Measurements from ENCODE around the gene NEK6.

The NEK6 gene

GRCh38 chr9:124257844-124258606, at the start of gene NEK6:
NEK6 (plus strand) TSS chr9:124257949; CDS start chr9:124301965, 44,016 bp downstream.
- no peak for DNase-seq

- no peak for DNase-seq
These were observed 49.2 kb upstream of the NEK6 start for GRCh38 chr9:124208571-124208970.

GRCh38 chr9:124209279-124209678, 48.5 kb upstream of the NEK6 start:
- no peak for DNase-seq

- no peak for DNase-seq
These were observed 48.0 kb upstream of the NEK6 start for GRCh38 chr9:124209774-124210173.

- DNase-seq = no peak
These were observed 47.1 kb upstream of the NEK6 start for GRCh38 chr9:124210697-124211096.

- no peak for DNase-seq
These were observed 45.2 kb upstream of the NEK6 start for GRCh38 chr9:124212381-124213050.

- no peak for DNase-seq
These were observed 44.4 kb upstream of the NEK6 start for GRCh38 chr9:124213396-124213795.

- no peak for DNase-seq
These were observed 43.6 kb upstream of the NEK6 start for GRCh38 chr9:124214116-124214515.

GRCh38 chr9:124214596-124215367, 43.0 kb upstream of the NEK6 start:
- DNase-seq = no peak

- no peak for DNase-seq
These were observed 42.3 kb upstream of the NEK6 start for GRCh38 chr9:124215368-124215910.

GRCh38 chr9:124215956-124216355, 41.8 kb upstream of the NEK6 start:
- no peak for DNase-seq

GRCh38 chr9:124216474-124217176, 41.1 kb upstream of the NEK6 start:
- DNase-seq = no peak

- DNase-seq = no peak
These were observed 39.8 kb upstream of the NEK6 start for GRCh38 chr9:124217836-124218437.

GRCh38 chr9:124218438-124218982, 39.2 kb upstream of the NEK6 start:
- DNase-seq = no peak

- DNase-seq = no peak
These were observed 38.7 kb upstream of the NEK6 start for GRCh38 chr9:124218987-124219461.

GRCh38 chr9:124220946-124221451, 36.8 kb upstream of the NEK6 start:
- DNase-seq = peak; percentile 86

- no peak for DNase-seq
These were observed 36.1 kb upstream of the NEK6 start for GRCh38 chr9:124221676-124222075.

GRCh38 chr9:124222109-124222508, 35.6 kb upstream of the NEK6 start:
- DNase-seq = no peak

GRCh38 chr9:124222918-124223720, 34.6 kb upstream of the NEK6 start:
- DNase-seq = no peak

GRCh38 chr9:124225945-124226344, 31.8 kb upstream of the NEK6 start:
- no peak for DNase-seq

GRCh38 chr9:124228516-124228915, 29.2 kb upstream of the NEK6 start:
- no peak for DNase-seq
